IPS DF 4.7 (cell line): Measurements from ENCODE around the gene MSH2.
"Not testable (repeated sequence)": the region's sequence is repeated elsewhere in the genome, so short reads cannot be mapped to it uniquely, and the experiment has no call there.

ENCODE experiments used
- DNase-seq: peaks from one replicate; pipeline ENCODE4 v3.0.0-alpha.2; 2013; ENCODE audit warnings: low spot score; ENCODE audit errors: extremely low read depth

The MSH2 gene

DNA sequence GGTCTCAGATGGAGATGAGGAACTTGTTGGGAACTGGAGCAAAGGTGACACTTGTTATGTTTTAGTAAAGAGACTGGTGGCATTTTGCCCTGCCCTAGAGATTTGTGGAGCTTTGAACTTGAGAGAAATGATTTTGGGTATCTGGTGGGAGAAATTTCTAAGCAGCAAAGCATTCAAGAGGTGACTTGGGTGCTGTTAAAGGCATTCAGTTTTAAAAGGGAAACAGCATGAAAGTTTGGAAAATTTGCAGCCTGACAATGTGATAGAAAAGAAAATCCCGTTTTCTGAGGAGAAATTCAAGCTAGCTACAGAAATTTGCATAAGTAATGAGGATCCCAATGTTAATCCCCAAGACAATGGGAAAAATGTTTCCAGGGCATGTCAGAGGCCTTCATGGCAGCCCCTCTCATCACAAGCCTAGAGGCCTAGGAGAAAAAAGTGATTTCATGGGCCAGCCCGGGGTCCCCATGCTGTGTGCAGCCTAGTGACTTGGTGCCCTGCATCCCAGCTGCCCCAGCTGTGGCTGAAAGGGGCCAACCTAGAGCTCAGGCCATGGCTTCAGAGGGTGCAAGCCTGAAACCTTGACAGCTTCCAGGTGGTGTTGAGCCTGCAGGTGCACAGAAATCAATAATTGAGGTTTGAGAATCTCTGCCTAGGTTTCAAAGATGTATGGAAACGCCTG lies 3.8 kb downstream of the MSH2 start:
- not testable (repeated sequence) for DNase-seq

DNA sequence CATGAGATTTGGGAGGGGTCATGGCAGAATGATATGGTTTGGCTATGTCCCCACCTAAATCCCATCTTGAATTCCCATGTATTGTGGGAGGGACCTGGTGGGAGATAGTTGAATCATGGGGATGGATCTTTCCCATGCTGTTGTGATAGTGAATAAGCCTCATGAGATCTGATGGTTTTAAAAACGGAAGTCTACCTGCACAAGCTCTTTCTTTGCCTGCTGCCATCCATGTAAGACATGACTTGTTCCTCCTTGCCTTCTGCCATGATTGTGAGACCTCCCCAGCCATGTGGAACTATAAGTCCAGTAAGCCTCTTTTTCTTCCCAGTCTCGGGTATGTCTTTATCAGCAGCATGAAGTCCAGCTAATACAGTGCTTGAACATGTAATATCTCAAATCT lies 5.0 kb downstream of the MSH2 start:
- DNase-seq = not testable (repeated sequence)

DNA sequence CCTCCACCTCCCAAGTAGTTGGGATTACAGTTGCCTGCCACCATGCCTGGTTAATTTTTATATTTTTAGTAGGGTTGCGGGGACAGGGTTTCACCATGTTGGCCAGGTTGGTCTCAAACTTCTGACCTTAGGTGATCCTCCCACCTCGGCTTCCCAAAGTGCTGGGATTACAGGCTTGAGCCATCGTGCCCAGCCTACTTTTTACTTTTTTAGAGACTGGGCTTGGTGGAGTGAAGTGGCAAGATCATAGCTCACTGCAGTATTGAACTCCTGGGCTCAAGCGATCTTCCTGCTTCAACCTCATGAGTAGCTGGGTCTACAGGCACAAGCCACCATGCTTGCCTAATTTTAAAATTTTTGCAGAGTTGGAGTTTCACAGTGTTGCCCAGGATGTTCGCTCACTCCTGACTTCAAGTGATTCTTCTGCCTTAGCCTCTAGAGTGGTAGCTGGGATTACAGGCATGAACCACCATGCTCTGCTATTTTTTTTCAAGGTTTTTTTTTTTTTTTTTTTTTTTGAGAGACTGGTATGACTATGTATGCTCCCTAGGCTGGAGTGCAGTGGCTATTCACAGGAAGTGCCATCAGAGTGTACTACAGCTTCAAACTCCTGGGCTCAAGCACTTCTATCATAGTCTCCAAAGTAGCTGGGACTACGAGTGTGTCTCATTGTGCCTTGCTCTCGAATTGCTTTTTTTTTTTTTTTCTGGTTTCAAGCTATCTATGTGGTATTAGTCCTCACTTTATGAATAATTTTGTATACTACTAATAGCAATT lies 11.9 kb downstream of the MSH2 start:
- DNase-seq = no peak

DNA sequence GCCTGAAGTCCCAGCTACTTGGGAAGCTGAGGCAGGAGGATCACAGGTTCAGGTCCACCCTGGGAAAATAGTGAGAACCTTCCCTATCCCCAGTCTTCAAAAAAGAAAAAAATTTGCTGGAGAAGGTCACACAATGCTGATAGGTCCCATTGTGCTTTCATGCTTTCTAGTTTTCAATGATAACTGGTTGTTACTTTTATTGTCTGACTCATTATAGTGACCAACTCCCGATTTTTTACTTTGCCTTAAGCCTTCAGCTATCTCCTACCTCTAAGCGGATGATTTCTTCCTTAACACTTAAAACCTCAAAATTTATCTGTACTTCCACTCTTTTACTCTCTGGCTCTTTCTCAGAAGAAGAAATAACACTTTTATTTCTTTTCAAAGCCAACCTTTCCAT lies 17.3 kb downstream of the MSH2 start:
- no peak for DNase-seq

DNA sequence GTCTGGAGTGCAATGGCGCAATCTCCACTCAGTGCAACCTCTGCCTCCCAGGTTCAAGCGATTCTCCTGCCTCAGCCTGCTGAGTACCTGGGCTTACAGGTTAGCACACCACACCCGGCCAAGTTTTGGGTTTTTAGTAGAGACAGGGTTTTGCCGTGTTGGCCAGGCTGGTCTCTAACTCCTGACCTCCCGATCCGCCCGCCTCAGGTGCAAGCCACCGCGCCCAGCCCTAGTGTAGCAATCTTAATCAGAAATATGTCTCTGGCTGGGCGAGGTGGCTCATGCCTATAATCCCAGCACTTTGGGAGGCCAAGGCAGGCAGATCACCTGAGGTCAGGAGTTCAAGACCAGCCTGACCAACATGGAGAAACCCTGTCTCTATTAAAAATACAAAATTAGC lies 17.7 kb downstream of the MSH2 start:
- DNase-seq = not testable (repeated sequence)

DNA sequence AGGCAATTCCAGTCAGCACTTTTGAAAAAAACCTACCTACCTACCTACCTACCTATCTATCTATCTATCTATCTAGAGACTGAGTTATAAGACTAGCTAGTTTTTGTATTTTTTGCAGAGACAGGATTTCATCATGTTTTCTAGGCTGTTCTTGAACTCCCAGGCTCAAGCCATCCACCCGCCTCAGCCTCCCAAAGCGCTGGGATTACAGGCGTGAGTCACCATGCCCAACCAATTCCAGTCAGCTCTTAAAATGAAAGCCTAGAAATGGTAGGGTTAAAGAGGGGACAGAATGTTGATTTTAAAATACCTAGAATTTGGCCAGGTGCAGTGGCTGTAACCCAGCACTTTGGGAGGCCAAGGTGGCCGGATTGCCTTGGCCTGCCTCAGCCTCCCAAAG lies 19.1 kb downstream of the MSH2 start:
- no peak for DNase-seq

DNA sequence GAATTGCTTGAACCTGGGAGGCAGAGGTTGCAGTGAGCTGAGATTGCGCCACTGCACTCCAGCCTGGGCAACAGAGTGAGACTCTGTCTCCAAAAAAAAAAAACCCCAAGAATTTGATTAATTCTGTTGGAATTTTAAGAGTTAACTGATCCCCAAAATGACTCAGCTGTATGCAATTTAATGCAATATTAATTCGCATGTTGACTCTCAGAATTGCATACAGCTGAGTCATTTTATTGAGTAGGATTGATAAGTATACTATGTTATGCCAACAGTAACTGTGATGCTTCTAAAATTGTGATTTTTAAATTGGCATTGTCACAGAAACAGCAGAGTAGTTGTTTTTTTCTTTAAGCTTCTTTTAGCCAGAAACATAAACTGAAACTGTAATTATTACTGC lies 19.6 kb downstream of the MSH2 start:
- DNase-seq = no peak

DNA sequence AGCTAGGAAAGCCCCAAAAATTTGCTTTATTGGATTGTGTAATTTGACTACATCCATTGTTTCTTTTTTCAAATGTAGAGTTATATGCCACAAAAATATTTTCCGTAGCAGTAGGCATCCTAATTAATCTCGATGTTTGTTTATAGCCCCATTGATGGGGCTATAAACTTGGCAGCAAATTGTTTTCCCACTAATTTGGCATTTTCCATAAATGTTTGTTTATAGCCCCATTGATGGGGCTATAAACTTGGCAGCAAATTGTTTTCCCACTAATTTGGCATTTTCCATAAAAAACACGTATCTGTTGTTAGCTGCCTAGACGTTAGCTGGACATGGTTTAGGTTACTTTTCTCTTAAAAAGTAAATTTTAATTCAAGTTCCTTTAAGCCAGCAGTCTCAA lies 23.8 kb downstream of the MSH2 start:
- no peak for DNase-seq

DNA sequence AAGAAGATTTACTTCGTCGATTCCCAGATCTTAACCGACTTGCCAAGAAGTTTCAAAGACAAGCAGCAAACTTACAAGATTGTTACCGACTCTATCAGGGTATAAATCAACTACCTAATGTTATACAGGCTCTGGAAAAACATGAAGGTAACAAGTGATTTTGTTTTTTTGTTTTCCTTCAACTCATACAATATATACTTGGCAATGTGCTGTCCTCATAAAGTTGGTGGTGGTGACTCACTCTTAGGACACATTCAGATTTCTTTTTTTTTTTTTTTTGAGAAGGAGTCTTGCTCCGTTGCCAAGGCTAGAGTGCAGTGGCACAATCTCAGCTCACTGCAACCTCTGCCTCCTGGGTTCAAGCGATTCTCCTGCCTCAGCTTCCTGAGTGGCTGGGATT lies 26.8 kb downstream of the MSH2 start:
- DNase-seq = no peak

DNA sequence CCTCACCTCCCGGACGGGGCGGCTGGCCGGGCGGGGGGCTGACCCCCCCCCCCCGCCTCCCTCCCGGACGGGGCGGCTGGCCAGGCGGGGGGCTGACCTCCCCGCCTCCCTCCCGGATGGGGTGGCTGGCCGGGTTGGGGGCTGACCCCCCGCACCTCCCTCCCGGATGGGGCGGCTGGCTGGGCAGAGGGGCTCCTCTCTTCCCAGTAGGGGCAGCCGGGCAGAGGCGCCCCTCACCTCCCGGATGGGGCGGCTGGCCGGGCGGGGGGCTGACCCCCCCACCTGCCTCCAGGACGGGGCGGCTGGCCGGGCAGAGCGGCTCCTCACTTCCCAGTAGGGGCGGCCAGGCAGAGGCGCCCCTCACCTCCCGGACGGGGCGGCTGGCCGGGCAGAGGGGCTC lies 30.1 kb downstream of the MSH2 start:
- DNase-seq = not testable (repeated sequence)

DNA sequence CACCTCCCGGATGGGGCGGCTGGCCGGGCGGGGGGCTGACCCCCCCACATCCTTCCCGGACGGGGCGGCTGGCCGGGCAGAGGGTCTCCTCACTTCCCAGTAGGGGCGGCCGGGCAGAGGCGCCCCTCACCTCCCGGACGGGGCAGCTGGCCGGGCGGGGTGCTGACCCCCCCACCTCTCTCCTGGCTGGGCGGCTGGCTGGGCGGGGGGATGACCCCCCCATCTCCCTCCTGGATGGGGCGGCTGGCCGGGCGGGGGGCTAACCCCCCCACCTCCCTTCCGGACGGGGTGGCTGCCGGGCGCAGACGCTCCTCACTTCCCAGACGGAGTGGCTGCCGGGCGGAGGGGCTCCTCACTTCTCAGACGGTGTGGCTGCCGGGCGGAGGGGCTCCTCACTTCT lies 30.5 kb downstream of the MSH2 start:
- not testable (repeated sequence) for DNase-seq

DNA sequence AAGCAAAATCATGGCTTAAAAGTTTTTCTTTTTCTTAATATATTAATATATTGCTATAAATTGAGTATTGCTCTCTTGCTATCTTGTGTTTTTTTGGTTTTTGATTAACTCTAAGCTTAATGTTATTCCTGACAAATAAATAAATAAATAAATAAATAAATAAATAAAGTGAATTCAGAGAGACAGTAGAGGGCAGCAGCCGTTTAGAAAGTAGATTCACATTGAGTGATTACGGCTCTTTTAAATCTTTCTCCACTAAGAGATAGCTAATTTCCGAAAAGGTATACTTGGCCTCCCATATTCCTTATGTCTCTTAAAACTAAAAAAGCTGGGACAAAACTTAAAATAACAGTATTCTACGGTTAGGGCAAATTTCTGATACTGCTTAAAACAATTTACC lies 34.3 kb downstream of the MSH2 start:
- no peak for DNase-seq

DNA sequence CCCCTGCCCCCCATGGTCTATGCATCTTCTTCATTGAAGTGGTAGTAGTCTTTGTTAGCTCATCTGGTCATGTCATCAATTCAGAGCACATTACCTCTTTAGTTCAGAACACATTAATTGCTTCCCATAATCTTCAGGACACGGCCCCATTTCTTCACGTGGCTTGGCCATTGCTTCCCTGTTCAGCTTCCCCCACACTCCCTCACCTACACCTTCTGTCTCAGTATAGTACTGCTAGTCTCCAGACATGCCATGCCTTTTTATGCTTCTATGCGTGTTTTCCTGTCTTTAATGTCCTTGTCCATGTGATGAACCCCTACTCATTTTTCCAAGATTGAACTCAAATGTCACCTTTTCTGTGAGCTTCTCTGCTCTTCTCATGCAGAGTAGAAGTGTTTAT lies 35.1 kb downstream of the MSH2 start:
- no peak for DNase-seq

DNA sequence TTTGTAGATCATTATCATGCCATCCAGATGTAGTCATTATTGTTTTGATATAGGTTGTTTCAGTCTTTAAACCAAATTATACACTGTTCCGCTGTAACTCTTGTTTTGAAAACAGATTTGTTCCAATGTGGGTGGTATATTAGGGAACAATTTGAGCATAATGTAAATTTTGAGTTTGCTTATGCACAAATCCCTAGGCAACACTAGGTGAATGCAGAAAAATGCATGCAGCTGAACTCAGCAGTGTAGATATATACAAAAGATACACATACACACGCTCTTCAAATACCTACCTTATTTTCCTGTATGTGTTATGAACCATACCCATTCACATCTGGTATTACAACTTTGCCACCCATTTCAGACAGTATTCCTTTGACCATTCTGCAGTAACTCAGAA lies 35.8 kb downstream of the MSH2 start:
- DNase-seq = no peak

DNA sequence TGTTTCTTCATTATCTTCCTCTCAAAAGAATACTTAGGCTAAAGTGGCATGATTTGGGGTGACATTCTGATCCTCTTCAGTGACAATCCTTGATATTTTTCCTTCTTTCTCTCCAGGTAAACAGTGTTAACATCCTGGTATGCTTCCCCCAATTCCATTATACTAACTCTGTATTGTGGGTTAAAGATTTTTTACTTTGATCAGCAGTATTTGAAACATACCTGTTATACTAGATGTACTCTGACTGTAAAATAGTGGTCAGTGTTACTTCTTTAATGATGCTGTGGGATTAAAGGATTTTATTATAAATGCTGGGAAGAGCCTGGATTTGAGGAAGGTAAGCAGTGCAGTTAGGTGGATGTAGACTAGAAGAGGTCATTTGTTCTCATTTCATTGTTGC lies 48.8 kb downstream of the MSH2 start:
- no peak for DNase-seq

DNA sequence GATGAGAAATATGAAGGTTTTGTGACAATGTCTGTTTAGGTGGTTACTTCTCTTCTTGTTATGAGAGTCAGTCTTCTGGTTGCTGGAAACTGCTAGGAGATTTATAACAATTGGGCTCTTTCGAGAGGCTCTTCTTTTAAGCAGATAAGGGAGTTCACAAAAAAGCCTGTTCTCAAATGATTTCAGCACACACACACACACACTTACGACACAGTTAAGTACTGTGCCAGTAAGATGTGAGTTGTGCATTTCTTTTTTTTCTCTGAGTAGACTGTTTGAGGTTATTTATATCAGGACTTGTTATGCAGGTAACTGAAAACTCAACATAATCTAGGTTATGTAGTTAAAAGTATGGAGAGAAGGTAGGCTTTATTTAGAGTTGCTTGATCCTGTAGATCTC lies 49.8 kb downstream of the MSH2 start:
- no peak for DNase-seq

DNA sequence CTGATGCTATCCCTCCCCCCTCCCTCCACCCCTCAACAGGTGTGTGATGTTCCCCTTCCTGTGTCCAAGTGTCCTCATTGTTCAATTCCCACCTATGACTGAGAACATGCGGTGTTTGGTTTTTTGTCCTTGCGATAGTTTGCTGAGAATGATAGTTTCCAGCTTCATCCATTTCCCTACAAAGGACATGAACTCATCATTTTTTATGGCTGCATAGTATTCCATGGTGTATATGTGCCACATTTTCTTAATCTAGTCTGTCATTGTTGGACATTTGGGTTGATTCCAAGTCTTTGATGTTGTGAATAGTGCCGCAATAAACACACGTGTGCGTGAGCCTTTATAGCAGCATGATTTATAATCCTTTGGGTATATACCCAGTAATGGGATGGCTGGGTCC lies 51.9 kb downstream of the MSH2 start:
- not testable (repeated sequence) for DNase-seq

DNA sequence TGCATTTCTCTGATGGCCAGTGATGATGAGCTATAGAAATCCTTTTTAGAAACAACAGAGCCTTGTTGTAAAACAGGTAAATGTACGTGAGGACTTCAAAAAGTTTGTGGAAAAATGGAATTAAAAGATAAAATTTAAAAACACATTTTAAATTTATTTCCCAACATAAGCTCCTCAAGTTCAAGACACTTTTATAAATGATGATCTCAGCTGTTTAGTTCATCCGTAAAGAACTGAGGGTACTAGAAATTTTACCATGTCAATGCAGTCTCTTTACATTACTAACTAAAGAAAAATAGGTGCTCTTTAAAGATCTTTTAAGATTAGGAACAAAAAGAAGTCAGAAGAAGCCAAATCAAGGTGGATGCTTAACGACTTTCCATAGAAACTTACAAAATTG lies 52.5 kb downstream of the MSH2 start:
- no peak for DNase-seq

DNA sequence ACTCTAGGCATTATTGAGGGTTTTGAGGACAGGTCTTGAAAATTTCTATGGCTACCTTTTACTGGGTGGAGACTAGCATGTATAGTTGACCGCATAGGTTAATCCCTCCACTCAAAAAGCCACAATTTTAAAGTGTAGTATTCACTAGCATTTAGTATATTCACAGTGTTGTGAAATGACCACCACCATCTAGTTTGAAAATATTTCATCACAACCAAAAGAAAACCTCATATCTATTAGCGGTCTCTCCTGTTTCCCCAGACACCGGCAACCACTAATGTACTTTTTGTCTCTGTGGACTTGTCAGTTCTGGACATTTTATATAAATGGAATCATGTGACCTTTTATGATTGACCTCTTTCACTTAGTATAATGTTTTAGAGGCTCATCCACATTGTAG lies 53.9 kb downstream of the MSH2 start:
- DNase-seq = no peak

DNA sequence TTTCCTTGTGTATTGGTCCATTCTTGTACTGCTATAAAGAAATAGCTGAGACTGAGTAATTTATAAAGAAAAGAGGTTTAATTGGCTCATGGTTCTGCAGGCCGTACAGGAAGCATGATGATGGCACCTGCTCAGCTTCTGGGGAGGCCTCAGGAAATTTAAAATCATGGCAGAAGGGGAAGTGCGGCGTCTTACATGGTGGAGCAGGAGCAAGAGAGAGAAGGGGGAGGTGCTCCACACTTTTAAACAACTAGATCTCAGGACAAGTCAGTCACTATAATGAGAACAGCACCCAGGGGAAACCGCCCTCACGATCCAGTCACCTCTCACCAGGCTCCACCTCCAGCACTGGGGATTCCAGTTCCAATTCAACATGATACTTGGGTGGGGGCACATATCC lies 54.3 kb downstream of the MSH2 start:
- DNase-seq = no peak

DNA sequence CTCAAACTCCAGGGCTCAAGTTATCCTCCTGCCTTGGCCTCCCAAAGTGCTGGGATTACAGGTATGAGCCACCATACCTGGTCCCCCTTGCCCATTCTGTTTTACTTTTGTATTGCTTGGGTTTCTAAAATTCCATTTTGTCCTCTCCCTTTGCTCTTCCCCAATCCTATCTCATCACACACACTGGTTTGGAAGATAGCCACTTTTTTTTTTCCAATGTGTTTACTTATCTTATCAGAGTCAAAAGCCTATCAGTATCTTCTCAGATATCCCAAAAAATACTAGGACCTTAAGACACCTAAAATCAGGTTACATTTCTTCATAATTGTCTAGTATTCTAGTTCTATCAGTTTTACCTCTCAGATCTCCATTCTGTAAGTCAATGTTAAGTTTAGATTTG lies 56.1 kb downstream of the MSH2 start:
- DNase-seq = no peak

DNA sequence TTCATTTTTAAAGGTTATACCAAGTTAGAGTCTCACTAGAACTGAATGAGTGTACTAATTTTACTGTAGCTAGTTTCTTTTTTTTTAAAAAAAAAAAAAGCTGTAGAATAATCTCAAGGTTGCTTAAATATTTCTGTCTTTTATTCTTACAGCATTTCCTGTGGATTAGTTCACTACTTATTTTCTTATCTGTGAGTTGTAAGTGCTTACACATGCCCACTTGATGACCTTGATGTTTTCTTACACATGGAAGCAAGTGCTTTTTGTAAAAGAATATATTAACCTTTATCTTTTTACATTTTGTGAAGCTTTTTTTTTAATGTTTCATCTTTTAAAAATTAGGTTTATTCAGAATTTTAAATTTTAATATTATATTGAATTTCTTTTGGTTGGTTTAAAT lies 57.8 kb downstream of the MSH2 start:
- no peak for DNase-seq

DNA sequence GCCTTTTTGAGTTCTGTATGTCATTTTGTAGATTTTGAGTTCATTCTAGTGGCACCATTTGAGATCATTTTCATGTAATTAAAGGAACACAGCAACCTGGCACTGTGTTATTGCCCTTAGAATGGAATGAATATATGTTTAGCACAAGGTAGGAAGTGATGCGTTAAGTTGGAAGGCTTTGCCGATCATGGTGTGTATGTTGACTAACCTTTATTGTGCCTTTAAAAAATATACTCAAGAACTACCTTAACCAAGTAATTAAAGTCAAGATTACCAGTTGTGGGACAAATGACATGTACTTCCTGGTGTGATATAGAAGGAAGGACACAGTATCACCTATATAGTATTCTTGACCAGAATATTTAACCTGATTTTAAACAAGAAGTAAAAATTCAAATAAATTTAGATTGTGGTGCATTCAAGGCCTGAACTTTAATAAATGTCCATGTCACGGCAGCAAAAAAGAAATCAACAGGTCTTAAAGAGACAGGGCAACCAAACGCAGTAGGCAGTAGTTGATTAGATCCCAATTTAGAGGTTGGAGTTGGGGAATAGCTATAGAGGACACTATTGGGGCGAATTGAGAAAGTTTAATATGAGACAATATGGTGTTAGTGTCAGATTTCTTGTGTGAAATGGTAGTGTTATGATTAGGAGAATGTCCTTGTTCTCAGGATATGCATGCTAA lies 68.6 kb downstream of the MSH2 start:
- DNase-seq = no peak
